ENCODE measurements around the gene FAM107B. TPM values are rescaled to one million over a fixed set of nuclear protein-coding genes. Genes with fewer than 3 reads are reported as not detected.

The FAM107B gene
- total RNA-seq, 1 donor from 2014 or later: 43.0 TPM

DNA sequence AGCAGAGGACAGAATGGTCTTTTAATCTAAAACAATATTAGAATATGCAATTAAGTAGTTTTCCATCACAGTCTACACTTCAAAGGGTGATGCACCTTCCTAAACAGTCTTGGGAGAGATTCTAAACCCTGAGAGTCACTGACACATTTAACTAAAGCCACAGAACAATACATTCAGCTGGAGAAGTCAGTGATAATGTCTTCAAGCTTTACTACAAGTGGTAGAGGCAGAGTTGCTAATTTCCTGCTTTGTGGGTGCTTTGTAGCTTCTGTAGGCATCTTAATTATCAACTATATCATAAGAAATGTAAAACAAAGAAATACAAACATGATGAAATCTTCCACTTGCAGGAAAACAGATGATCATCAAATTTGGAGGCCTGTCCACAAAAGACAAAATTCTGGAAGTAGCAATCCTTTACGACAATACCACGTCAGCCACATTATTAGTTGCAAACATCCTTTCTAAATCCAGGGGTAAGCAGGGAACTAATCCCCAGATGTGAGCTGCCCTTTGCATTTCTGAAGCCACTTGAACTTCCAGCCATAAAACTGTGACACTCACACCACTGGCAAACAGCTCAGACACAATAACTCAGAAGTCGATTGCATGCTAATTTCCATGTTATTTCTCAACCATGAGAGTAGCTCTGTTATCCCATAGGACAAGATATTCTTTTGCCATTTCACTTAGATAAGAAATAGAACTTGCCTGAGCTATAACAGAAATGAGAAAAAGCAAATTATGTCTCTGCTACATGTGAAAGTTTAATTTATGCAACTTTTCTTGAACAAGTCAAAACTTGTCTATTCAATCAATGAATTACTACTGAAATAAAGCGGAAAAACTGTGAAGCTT lies 212.2 kb downstream of the FAM107B start:
- no peaks in the 10 kb centered on the region for H3K9me3 ChIP-seq (ENCODE audit: low read depth)
- H3K36me3 ChIP-seq: no peaks in the 10 kb centered on the region
- no peaks in the 10 kb centered on the region for H3F3A ChIP-seq (ENCODE audit: low read depth)
- Mint-ChIP-seq H3K4me1 (peaks cover 42% of the 10 kb centered on the region), H3K4me3 (no peak overlapping the region), H3K9me3 (peaks cover 7% of the 10 kb centered on the region), H3K36me3 (peaks cover 20% of the 10 kb centered on the region), H3K27ac (no peak overlapping the region), H3K27me3 (ENCODE audit: insufficient read depth, low read depth) (no peaks in the 10 kb centered on the region)
- peaks cover 13% of the 10 kb centered on the region for H3K79me2 ChIP-seq (ENCODE audit: low read depth)
- no peaks in the 10 kb centered on the region for H3K4me1 ChIP-seq
- TF ChIP-seq EZH2phosphoT487 (IDR thresholded peaks at IDR 0.05) (no peak), EZH2 (IDR thresholded peaks at IDR 0.05) (no peak)
- TF ChIP-seq, protein P1, sequence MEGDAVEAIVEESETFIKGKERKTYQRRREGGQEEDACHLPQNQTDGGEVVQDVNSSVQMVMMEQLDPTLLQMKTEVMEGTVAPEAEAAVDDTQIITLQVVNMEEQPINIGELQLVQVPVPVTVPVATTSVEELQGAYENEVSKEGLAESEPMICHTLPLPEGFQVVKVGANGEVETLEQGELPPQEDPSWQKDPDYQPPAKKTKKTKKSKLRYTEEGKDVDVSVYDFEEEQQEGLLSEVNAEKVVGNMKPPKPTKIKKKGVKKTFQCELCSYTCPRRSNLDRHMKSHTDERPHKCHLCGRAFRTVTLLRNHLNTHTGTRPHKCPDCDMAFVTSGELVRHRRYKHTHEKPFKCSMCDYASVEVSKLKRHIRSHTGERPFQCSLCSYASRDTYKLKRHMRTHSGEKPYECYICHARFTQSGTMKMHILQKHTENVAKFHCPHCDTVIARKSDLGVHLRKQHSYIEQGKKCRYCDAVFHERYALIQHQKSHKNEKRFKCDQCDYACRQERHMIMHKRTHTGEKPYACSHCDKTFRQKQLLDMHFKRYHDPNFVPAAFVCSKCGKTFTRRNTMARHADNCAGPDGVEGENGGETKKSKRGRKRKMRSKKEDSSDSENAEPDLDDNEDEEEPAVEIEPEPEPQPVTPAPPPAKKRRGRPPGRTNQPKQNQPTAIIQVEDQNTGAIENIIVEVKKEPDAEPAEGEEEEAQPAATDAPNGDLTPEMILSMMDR (IDR thresholded peaks at IDR 0.05): no peak
- peaks cover 3% of the 10 kb centered on the region for H4K20me1 ChIP-seq (ENCODE audit: low read depth)
- H3K9ac ChIP-seq: no peak overlapping the region
- no peak for DNase-seq (ENCODE audit: low spot score)
- no peak overlapping the region for H3K4me2 ChIP-seq
- no peak overlapping the region for H3K4me3 ChIP-seq
- H3K27me3 ChIP-seq: no peaks in the 10 kb centered on the region
- H2AFZ ChIP-seq (replicated peaks): no peak overlapping the region
- H3K27ac ChIP-seq: no peak overlapping the region

DNA sequence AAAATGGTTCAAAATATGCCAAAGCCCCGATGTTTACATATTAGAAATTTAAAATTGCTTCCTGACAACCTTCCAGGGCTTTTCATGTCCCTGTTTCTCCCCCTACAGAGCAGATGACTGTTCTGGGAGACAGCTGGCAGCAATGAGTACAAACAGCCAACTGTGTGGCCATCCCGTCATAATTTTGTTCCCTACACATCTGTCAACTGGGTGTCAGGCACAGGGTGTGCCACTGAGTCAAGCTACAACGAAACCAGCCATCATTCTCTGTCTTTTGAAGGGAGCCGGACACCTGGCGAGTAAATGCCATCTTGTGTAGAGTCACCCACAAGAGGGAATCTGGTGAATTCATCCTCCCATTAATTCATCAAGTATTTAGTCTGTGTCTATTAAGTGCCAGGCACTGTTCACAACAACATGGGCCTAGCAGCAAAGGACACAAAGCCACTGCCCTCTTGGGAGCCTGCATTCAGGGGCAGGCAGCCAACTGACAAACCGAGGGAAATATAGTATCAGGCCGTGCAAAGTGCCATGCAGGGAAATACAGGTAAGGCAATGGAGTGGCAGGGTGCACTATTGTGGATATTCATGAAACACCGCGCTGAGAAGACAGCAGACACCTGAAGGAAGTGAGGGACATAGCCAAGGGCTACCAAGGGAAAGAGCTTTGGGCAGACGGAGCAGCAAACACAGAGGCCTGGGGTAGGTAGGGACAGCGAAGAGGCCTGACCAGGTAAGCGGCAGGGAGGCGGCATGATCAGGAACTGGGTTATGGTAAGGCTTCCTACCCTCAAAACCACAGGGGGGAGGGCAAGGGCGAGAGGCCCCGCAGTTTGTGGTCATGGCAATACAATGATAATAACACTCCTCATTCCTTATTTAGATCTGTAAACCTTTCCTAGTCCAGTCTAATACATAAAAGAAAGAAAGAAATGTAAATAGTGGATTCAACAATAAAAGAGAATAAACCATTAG lies 213.6 kb downstream of the FAM107B start:
- Histone ChIP-seq H3K36me3 (no peaks in the 10 kb centered on the region), H3K4me3 (no peak overlapping the region), H3K4me2 (no peak overlapping the region), H4K20me1 (ENCODE audit: low read depth) (peaks cover 11% of the 10 kb centered on the region), H3K79me2 (ENCODE audit: low read depth) (peaks cover 15% of the 10 kb centered on the region), H3K27ac (no peak overlapping the region), H2AFZ (replicated peaks) (no peak overlapping the region), H3K9ac (no peak overlapping the region), H3F3A (ENCODE audit: low read depth) (peaks cover under 1% of the 10 kb centered on the region), H3K27me3 (no peaks in the 10 kb centered on the region), H3K4me1 (peaks cover 3% of the 10 kb centered on the region), H3K9me3 (ENCODE audit: low read depth) (no peaks in the 10 kb centered on the region)
- TF ChIP-seq EZH2 (IDR thresholded peaks at IDR 0.05): no peak
- no peak for TF ChIP-seq EZH2phosphoT487 (IDR thresholded peaks at IDR 0.05)
- TF ChIP-seq, protein P1 (IDR thresholded peaks at IDR 0.05): no peak
- Mint-ChIP-seq H3K4me3 (no peak overlapping the region), H3K27me3 (ENCODE audit: insufficient read depth, low read depth) (no peaks in the 10 kb centered on the region), H3K4me1 (peaks cover 53% of the 10 kb centered on the region), H3K27ac (no peak overlapping the region), H3K9me3 (no peaks in the 10 kb centered on the region), H3K36me3 (peaks cover 10% of the 10 kb centered on the region)
- DNase-seq (ENCODE audit: low spot score): no peak

DNA sequence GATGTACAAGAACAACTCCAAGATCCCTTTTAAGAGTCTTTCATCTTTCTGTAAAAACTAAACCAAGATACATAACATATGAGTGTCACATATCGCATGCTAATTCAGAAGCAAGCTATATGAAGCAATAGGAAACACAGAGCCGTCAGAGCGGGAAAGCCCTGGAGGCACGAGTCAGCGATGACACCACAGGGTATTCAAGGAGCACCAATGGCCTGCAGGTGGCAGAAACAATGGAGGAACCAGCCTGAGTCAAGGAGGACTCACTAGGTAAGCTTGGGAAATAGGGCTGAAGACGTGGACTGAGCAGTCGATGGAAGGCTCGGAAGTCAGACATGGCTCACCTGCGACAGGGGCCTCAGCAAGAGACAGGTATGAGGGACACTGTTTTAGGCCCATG lies 214.4 kb downstream of the FAM107B start:
- Mint-ChIP-seq H3K9me3 (no peaks in the 10 kb centered on the region), H3K27me3 (ENCODE audit: insufficient read depth, low read depth) (no peaks in the 10 kb centered on the region), H3K27ac (no peak overlapping the region), H3K4me1 (peaks cover 57% of the 10 kb centered on the region), H3K36me3 (peaks cover 5% of the 10 kb centered on the region), H3K4me3 (no peak overlapping the region)
- peaks cover 18% of the 10 kb centered on the region for H3K79me2 ChIP-seq (ENCODE audit: low read depth)
- peaks cover 7% of the 10 kb centered on the region for H3K4me1 ChIP-seq
- no peak overlapping the region for H3K4me3 ChIP-seq
- H3K9me3 ChIP-seq (ENCODE audit: low read depth): no peaks in the 10 kb centered on the region
- no peak overlapping the region for H3K4me2 ChIP-seq
- no peak overlapping the region for H3K27ac ChIP-seq
- DNase-seq (ENCODE audit: low spot score): peak; percentile 56
- H4K20me1 ChIP-seq (ENCODE audit: low read depth): peaks cover 13% of the 10 kb centered on the region
- H3K9ac ChIP-seq: no peak overlapping the region
- H3K27me3 ChIP-seq: no peaks in the 10 kb centered on the region
- peaks cover 3% of the 10 kb centered on the region for H3F3A ChIP-seq (ENCODE audit: low read depth)
- H3K36me3 ChIP-seq: no peaks in the 10 kb centered on the region
- H2AFZ ChIP-seq (replicated peaks): no peak overlapping the region
- TF ChIP-seq EZH2 (IDR thresholded peaks at IDR 0.05): no peak
- TF ChIP-seq, protein P1 (IDR thresholded peaks at IDR 0.05): peak; percentile 49

Data from neural progenitor cell (in vitro differentiated cells).